ENCODE results near the gene TLR9.

- TF ChIP-seq, protein P1, sequence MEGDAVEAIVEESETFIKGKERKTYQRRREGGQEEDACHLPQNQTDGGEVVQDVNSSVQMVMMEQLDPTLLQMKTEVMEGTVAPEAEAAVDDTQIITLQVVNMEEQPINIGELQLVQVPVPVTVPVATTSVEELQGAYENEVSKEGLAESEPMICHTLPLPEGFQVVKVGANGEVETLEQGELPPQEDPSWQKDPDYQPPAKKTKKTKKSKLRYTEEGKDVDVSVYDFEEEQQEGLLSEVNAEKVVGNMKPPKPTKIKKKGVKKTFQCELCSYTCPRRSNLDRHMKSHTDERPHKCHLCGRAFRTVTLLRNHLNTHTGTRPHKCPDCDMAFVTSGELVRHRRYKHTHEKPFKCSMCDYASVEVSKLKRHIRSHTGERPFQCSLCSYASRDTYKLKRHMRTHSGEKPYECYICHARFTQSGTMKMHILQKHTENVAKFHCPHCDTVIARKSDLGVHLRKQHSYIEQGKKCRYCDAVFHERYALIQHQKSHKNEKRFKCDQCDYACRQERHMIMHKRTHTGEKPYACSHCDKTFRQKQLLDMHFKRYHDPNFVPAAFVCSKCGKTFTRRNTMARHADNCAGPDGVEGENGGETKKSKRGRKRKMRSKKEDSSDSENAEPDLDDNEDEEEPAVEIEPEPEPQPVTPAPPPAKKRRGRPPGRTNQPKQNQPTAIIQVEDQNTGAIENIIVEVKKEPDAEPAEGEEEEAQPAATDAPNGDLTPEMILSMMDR (conservative IDR thresholded peaks at IDR 0.05; ENCODE audit: low read depth, low read length), result no peak
- no peak for TF ChIP-seq EZH2 (IDR thresholded peaks at IDR 0.05; ENCODE audit: low read length, unreplicated experiment)
- TF ChIP-seq EZH2phosphoT487 (IDR thresholded peaks at IDR 0.05; ENCODE audit: borderline replicate concordance, low read length), result no peak
Measured at GRCh38 chr3:52218026-52218425, 7.4 kb downstream of the TLR9 start.
